GM12875 (cell line): ENCODE measurements around the gene SLC35D3.
"Not testable (repeated sequence)": the region's sequence is repeated elsewhere in the genome, so short reads cannot be mapped to it uniquely, and the experiment has no call there.

Experiments
- H3K4me3 ChIP-seq: one replicate; pipeline ENCODE4 v1.5.1; 2011; ENCODE audit warnings: low read depth, low read length, control low read depth
- TF ChIP-seq, protein P1 (sequence below): IDR thresholded peaks from 2 replicates; pipeline ENCODE4 v1.5.1; 2011; ENCODE audit warnings: low read depth, mild to moderate bottlenecking, control low read depth, inconsistent platforms, low read length, moderate library complexity, borderline replicate concordance; ENCODE audit not compliant: insufficient read depth

Gene SLC35D3

DNA sequence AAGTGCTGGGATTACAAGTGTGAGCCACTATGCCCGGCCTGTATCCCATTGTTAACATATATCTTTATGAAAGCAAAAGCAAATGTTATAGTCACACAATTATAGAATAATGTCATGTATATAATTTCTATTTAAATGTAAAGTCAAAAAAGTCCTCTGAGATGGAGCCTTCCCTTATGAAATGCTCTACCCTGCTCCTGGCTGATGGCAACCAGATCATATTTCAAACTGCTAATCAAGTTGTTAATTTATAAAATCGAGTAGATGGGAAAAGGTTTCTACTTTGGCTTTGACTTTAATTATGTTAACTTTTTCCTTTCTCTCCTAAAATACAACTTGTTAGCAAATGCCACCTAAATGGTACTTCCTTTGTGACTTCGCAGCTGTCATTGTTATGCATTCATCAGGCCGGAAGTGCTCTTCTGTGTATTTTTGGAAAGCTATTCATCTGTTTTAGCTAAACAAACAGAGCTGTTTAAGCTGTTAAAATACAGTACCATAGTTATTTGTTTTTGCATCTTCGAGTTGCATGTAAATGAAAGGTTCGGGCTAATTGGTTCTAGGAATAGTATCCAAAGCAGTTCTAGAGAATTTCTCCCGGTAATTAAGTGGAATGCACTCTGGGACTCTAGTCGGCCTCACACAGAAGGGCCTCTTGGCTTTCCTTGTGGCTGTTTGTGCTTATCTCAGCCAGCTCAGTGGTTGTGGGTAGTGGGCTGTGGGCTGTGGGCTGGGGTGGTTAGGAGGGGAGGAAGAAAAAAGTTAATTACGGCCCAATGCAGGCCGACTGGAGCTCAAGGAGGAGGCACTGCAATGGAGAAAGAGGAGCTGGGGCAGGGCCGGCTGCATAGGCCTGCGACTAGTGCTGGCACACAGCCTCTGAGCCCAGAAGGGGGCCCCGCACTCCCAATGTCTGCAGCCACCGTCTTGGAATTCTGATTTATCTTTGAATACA lies 34.8 kb downstream of the SLC35D3 start:
- no peak overlapping the region for H3K4me3 ChIP-seq

DNA sequence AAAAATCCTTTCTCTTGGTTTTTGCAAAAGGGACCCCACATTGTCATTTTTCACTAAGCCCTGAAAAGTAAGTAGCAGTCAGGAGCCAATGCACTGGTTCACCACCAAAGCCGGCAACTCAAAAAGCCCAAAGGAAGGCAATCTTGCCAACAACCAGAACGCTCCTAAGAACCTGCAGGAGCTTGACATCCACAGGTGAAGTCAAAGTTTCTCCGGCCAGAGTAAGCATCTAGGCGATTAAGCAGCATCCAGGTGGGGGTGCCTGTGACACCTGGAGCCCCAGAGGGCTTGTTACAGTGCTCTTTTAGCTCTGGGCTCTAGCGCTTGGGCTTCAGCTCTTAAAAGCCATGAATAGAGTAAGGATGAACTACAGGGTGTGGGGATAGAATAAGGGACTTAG lies 36.1 kb downstream of the SLC35D3 start:
- no peak overlapping the region for H3K4me3 ChIP-seq
- TF ChIP-seq, protein P1, sequence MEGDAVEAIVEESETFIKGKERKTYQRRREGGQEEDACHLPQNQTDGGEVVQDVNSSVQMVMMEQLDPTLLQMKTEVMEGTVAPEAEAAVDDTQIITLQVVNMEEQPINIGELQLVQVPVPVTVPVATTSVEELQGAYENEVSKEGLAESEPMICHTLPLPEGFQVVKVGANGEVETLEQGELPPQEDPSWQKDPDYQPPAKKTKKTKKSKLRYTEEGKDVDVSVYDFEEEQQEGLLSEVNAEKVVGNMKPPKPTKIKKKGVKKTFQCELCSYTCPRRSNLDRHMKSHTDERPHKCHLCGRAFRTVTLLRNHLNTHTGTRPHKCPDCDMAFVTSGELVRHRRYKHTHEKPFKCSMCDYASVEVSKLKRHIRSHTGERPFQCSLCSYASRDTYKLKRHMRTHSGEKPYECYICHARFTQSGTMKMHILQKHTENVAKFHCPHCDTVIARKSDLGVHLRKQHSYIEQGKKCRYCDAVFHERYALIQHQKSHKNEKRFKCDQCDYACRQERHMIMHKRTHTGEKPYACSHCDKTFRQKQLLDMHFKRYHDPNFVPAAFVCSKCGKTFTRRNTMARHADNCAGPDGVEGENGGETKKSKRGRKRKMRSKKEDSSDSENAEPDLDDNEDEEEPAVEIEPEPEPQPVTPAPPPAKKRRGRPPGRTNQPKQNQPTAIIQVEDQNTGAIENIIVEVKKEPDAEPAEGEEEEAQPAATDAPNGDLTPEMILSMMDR, result no peak

More for the DNA sequence above, 34.8 kb downstream of the SLC35D3 start:
- TF ChIP-seq, protein P1, result no peak

DNA sequence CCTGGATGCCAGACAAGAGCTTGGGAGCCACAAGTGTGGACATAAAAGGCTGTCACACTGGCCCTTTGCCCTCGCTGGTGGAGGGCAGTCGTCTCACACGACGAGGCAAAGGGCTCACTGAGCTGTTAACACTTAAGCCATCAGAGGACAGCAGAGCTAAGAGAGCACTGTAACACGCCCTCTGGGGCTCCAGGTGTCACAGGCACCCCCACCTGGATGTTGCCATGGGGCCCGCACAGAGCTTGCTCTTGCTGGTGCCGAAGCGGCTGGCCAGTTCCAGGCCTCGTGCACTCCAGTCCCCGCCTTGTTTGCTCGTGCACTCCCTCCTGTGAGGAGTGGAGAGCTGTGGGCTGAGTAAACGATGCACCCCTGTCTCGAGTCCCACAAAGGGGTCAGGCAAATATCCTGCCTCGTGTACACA lies 37.4 kb downstream of the SLC35D3 start:
- TF ChIP-seq, protein P1, result no peak
- H3K4me3 ChIP-seq, result no peak overlapping the region

DNA sequence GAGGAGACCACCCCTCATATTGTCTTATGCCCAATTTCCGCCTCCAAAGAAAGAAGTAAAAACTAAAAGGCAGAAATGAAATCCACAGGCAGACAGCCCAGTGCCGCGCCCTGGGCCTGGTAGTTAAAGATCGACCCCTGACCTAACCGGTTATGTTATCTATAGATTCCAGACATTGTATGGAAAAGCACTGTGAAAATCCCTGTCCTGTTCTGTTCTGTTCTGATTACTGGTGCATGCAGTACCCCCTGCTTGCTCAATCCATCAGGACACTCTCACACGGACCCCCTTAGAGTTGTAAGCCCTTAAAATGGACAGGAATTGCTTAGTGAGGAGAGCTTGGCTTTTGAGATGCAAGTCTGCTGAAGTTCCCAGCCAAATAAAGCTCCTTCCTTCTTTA lies 37.8 kb downstream of the SLC35D3 start:
- not testable (repeated sequence) for H3K4me3 ChIP-seq

DNA sequence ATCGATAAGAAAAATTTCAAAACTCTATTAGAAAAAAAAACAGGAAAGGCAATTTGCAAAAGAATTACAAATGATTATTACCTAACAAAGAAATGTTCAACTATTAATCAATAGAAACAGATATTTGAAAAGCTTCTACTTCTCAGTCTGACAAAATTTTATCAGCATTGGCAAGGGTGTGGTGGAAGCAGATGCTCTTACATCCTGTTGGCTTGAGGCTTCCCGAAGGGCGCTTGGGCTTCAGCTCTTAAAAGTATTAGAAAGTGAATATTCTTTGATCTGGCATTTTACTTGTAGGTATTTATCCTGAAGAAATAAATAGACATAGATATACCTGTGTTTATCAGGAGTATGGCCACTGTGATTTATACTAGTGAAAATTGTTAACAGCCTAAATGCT lies 38.7 kb downstream of the SLC35D3 start:
- H3K4me3 ChIP-seq, result no peak overlapping the region
- TF ChIP-seq, protein P1, result no peak

DNA sequence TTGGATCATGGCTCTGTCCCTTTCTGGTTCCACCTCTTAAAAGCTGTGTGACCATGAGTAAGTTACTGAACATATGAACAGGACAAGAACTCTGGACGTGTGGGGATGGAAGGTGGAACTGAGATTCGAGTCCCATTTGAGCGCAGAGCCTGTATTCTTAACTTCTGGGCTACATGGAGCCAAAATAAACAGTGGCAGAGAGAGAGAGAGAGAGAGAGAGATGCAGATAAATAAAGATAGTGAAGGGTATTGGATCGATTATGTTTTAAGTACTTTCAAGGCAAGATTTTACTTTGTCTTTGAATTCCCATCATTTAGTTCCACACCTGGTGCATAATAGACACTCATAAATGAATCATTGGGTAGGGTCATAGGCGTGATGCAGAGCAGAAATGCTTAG lies 39.7 kb downstream of the SLC35D3 start:
- H3K4me3 ChIP-seq, result no peak overlapping the region
- TF ChIP-seq, protein P1, result no peak

DNA sequence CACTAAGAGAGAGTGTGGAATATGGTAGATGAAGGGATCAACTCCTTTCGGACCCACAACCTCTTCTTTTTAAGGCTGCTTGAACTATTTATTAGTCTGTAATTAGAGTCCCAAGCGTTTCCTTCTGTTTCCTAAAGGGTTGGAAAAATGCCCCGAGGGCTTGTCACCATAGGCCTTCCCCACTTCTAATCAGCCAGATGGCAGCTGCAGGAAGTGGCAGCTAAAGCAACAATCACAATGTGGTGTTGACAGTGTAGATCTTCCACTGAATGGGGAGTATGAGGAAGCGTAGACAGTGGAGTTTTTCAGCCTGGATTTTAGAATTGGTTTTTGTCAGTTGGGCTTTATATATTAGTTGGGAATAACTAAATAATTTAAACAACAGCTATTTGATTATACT lies 40.6 kb downstream of the SLC35D3 start:
- no peak overlapping the region for H3K4me3 ChIP-seq
- TF ChIP-seq, protein P1, result no peak
